Upper lobe of right lung (tissue), 1 donor: ENCODE results near the gene UNC13B. TPM values are rescaled to one million over a fixed set of nuclear protein-coding genes. Genes with fewer than 3 reads are reported as not detected.

Source experiments
- ATAC-seq: fragments of 200-7000 bp; cut with Tn5 transposase; one replicate; pipeline ENCODE4 v1.9.1; 2020; ENCODE audit warnings: mild to moderate bottlenecking, moderate library complexity
- DNase-seq: peaks from one replicate; pipeline ENCODE4 v3.0.0-alpha.2; 2020
- H3K27ac ChIP-seq: fragments of 200-600 bp; one replicate; pipeline ENCODE4 v1.8.0; 2022
- H3K27me3 ChIP-seq: fragments of 200-600 bp; one replicate; pipeline ENCODE4 v1.8.0; 2022; ENCODE audit warnings: mild to moderate bottlenecking
- H3K36me3 ChIP-seq: fragments of 200-600 bp; one replicate; pipeline ENCODE4 v1.8.0; 2022
- H3K4me1 ChIP-seq: fragments of 200-600 bp; one replicate; pipeline ENCODE4 v1.8.0; 2022
- H3K4me3 ChIP-seq: fragments of 200-600 bp; one replicate; pipeline ENCODE4 v1.8.0; 2022; ENCODE audit warnings: mild to moderate bottlenecking
- H3K9me3 ChIP-seq: fragments of 200-600 bp; one replicate; pipeline ENCODE4 v1.8.0; 2022
- intact Hi-C: fragments of 100-400 bp; cut with DNase I; formaldehyde crosslinking; loops from one replicate; pipeline ENCODE4 v1.11.0; 2022
- total RNA-seq: library from RNA; stranded (reverse); fragmentation: NEBNext Ultra II Directional; extraction: Animal tissue kit (Norgen Biotek cat#: 25700); gene quantifications from one replicate; pipeline ENCODE4 v1.2.1, GENCODE V29; 2021
- TF ChIP-seq, protein P1 (sequence below): fragments of 200-600 bp; IDR thresholded peaks from one replicate; pipeline ENCODE4 v1.8.0; 2022; ENCODE audit warnings: antibody characterized with exemption
- donor health status: DM: no; HTN: yes; CAD: no; lungs with severe emphysema.

UNC13B gene
- total RNA-seq, 1 donor from 2014 or later: 92.1 TPM

DNA sequence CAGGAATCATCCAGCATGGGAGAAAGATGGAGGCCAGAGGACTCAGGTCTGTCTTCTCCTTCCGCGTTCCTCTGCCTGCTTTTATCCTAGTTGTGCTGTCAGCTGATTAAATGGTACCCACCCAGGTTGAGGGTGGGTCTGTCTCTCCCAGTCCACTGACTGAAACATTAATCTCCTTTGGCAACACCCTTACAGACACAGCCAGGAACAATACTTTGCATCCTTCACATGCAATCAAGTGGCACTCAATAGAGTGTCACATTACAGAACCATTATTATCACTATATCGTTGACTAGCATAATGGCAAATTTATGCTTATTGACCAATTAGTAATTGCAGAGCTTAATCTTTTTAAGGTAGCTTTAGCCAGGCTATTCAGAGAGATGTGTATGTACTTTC lies 64.8 kb downstream of the UNC13B start:
- no peak overlapping the region for H3K27ac ChIP-seq
- H3K4me1 ChIP-seq: peaks cover 4% of the 10 kb centered on the region
- H3K4me3 ChIP-seq: no peak overlapping the region
- H3K9me3 ChIP-seq: peaks cover 10% of the 10 kb centered on the region
- TF ChIP-seq, protein P1, sequence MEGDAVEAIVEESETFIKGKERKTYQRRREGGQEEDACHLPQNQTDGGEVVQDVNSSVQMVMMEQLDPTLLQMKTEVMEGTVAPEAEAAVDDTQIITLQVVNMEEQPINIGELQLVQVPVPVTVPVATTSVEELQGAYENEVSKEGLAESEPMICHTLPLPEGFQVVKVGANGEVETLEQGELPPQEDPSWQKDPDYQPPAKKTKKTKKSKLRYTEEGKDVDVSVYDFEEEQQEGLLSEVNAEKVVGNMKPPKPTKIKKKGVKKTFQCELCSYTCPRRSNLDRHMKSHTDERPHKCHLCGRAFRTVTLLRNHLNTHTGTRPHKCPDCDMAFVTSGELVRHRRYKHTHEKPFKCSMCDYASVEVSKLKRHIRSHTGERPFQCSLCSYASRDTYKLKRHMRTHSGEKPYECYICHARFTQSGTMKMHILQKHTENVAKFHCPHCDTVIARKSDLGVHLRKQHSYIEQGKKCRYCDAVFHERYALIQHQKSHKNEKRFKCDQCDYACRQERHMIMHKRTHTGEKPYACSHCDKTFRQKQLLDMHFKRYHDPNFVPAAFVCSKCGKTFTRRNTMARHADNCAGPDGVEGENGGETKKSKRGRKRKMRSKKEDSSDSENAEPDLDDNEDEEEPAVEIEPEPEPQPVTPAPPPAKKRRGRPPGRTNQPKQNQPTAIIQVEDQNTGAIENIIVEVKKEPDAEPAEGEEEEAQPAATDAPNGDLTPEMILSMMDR: no peak
- no peaks in the 10 kb centered on the region for H3K36me3 ChIP-seq
- DNase-seq: no peak
- no peaks in the 10 kb centered on the region for H3K27me3 ChIP-seq
- ATAC-seq: no peak
- intact Hi-C loops: no loop called here

DNA sequence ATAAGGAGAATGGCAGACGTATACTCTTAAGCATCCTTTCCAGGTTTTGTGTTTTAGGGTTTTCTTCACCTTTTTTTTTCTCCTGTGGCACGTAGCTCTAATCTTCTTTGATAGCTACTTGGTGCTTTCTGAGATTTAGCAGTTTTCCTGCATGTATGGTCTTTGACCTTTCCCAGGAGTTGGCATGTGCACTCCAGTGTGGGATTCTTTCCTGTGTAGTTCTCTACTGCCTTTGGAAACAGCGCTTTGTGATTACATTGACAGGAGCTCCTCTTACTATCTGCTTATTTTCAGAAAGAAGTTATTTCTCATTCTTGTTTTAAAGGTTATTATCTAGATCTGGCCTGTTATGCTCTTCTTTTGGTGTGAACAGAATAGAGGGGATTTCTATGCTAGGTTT lies 65.5 kb downstream of the UNC13B start:
- Histone ChIP-seq H3K4me3 (no peak overlapping the region), H3K36me3 (no peaks in the 10 kb centered on the region), H3K4me1 (peaks cover 4% of the 10 kb centered on the region), H3K27ac (no peak overlapping the region), H3K27me3 (no peaks in the 10 kb centered on the region), H3K9me3 (peaks cover 10% of the 10 kb centered on the region)
- TF ChIP-seq, protein P1: no peak
- intact Hi-C loops: no loop called here
- ATAC-seq (no peak), DNase-seq (no peak)

DNA sequence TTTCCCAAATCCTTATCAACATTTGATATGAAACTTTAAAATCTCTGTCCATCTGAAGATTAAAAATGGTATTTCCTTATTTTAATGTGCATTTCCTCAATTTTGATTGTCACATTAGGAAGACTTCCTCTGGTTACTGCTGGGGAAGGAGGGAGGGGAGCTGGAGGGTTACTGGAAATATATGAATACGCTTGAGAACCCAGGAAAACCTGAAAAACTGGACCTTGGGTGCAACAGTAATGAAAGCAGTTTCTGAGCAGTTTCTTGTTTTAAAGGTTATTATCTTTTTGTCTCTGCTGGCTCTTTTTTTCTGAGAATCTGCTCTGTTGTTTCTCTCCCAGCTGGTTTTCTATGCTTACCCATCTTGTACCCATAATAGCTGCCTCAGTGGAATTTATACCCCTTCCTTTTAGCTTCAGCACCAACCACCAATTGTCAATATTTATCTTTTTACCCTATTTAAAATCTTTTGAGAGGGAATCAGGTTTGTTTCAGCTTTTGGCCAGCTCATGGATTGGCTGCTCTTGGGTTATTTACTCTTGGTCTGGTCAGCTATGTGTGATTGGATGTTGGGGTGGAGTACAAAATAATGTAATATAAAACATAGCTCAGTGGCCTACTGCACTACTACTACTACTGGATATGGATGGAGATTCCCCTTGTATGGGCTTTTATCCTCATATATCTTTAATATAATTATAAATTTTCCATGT lies 67.4 kb downstream of the UNC13B start:
- Histone ChIP-seq H3K4me1 (peaks cover 4% of the 10 kb centered on the region), H3K9me3 (no peaks in the 10 kb centered on the region), H3K36me3 (no peaks in the 10 kb centered on the region), H3K4me3 (no peak overlapping the region), H3K27me3 (no peaks in the 10 kb centered on the region), H3K27ac (no peak overlapping the region)
- no peak for DNase-seq
- peak; percentile 40 for ATAC-seq
- intact Hi-C loops: no loop called here
- TF ChIP-seq, protein P1: no peak

DNA sequence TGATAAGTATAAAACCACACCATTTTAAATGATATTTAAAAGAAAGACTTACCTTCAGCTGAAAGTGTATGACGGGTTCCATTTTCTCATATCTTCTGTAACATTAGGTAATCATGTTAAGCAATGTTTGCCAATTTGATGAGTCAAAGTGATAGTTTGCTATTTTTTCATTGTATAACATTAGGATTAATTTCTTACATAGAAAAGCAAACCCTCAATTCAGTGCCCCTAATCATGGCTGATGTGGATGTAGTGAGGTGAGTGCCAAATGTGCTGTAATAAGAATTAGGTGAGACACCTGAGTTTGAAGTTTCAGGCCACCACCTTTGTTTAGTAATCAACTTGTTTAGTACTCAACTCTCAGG lies 68.0 kb downstream of the UNC13B start:
- no peaks in the 10 kb centered on the region for H3K9me3 ChIP-seq
- peaks cover 4% of the 10 kb centered on the region for H3K4me1 ChIP-seq
- TF ChIP-seq, protein P1: no peak
- no peaks in the 10 kb centered on the region for H3K27me3 ChIP-seq
- H3K27ac ChIP-seq: no peak overlapping the region
- ATAC-seq: no peak
- no peak overlapping the region for H3K4me3 ChIP-seq
- intact Hi-C loops: no loop called here
- no peaks in the 10 kb centered on the region for H3K36me3 ChIP-seq
- no peak for DNase-seq

DNA sequence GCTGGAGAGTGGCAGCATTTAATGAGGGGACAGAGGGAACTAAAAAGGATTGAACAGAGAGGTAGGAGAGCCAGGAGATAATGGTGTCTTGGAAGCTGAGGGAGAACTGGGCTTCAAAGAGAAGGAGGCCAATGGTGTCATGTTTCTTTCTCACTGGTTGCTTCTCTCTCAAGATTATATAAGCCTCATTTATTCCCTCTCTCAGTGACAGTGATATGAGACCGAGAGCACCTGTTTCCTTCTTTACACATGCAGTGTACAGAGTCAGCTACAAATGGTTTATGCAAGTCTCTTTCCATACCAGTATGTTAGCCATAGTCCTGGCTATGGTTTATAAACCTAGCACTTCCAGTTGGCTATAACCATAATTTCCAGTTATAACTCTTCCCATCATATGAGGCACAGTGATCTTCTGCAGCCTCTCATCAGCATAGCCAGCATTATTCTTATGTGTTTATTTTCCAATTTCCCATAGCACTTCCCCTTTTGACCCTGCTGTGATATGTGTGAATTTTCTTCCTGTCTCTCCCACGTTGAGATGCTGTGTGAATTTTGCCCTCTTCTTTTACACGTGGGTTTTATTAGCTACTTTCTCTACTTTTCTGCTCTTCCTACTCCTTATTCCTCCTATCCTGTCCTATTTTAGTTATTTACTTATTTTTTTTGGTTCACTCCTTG lies 71.2 kb downstream of the UNC13B start:
- Histone ChIP-seq H3K9me3 (no peaks in the 10 kb centered on the region), H3K27me3 (no peaks in the 10 kb centered on the region), H3K4me1 (peaks cover 4% of the 10 kb centered on the region), H3K4me3 (no peak overlapping the region), H3K36me3 (no peaks in the 10 kb centered on the region), H3K27ac (no peak overlapping the region)
- no peak for ATAC-seq
- DNase-seq: no peak
- intact Hi-C loops: no loop called here
- TF ChIP-seq, protein P1: no peak
